Right atrium auricular region (tissue), 2 donors: Measurements from ENCODE around the gene RASL11B. TPM values are rescaled to one million over a fixed set of nuclear protein-coding genes. Genes with fewer than 3 reads are reported as not detected.

ENCODE experiments used
- DNase-seq: peaks from one replicate; pipeline ENCODE4 v3.0.0-alpha.2; 2019; ENCODE audit warnings: low spot score
- H3K27ac ChIP-seq, 2 donors: fragments of 200-600 bp; sonication (generic); 1 replicate in 1 of 2; 2 replicates in 1 of 2; pipeline ENCODE4 v1.5.1; 2016 to 2019
- H3K27me3 ChIP-seq, 2 donors: fragments of 200-600 bp; sonication (generic); one replicate each; pipeline versions ENCODE4 v1.5.1 to v1.6.0; 2017 to 2019
- H3K36me3 ChIP-seq: fragments of 200-600 bp; sonication (generic); one replicate; pipeline ENCODE4 v1.5.1; 2016
- H3K4me1 ChIP-seq, 2 donors: fragments of 200-600 bp; sonication (generic); one replicate each; pipeline versions ENCODE4 v1.5.1 to v1.6.0; 2017 to 2019
- H3K4me3 ChIP-seq, 2 donors: fragments of 200-600 bp; sonication (generic); 1 replicate in 1 of 2; 2 replicates in 1 of 2; pipeline ENCODE4 v1.5.1; 2017 to 2019; ENCODE audit warnings: mild to moderate bottlenecking in 1 of 2, moderate library complexity in 1 of 2
- H3K9me3 ChIP-seq, 2 donors: fragments of 200-600 bp; sonication (generic); one replicate each; pipeline ENCODE4 v1.5.1; 2019
- CTCF ChIP-seq, 2 donors: fragments of 200-600 bp; sonication (generic); IDR thresholded peaks; one replicate each; pipeline ENCODE4 v1.5.1; 2019; ENCODE audit warnings: antibody characterized with exemption in 2 of 2
- total RNA-seq, 2 donors: library from RNA; depleted of rRNA; stranded (reverse); fragments of >200 nt; gene quantifications; one replicate each; pipeline ENCODE4 v1.1.0, GENCODE V29; 2016

The RASL11B gene
- total RNA-seq, 2 donors from 2014 or later = 10.9 to 12.2 TPM

- no peaks in the 10 kb centered on the region for H3K9me3 ChIP-seq
- H3K4me3 ChIP-seq = peak overlapping the region in 1 of 2 donors; percentile 79
- DNase-seq = no peak
- peak overlapping the region; percentile 31 to 85 for H3K27ac ChIP-seq
- no peak for TF ChIP-seq CTCF (IDR thresholded peaks at IDR 0.05)
- H3K27me3 ChIP-seq = no peaks in the 10 kb centered on the region
- H3K4me1 ChIP-seq = peaks cover 0 to 65% of the 10 kb centered on the region in 2 donors
- peaks cover 12% of the 10 kb centered on the region for H3K36me3 ChIP-seq
These were observed 2.7 kb downstream of the RASL11B start for GRCh38 chr4:52864793-52865192.

- peaks cover 0 to 70% of the 10 kb centered on the region in 2 donors for H3K4me1 ChIP-seq
- H3K27me3 ChIP-seq = no peaks in the 10 kb centered on the region
- H3K27ac ChIP-seq = peak overlapping the region in 1 of 2 donors; percentile 56
- TF ChIP-seq CTCF (IDR thresholded peaks at IDR 0.05) = no peak
- H3K36me3 ChIP-seq = peaks cover 12% of the 10 kb centered on the region
- no peaks in the 10 kb centered on the region for H3K9me3 ChIP-seq
- no peak overlapping the region for H3K4me3 ChIP-seq
- no peak for DNase-seq
These were observed 3.2 kb downstream of the RASL11B start for GRCh38 chr4:52865300-52865699.

- Histone ChIP-seq H3K4me1 (peaks cover 0 to 72% of the 10 kb centered on the region in 2 donors), H3K4me3 (no peak overlapping the region), H3K9me3 (no peaks in the 10 kb centered on the region), H3K36me3 (peaks cover 12% of the 10 kb centered on the region), H3K27me3 (no peaks in the 10 kb centered on the region), H3K27ac (peak overlapping the region in 1 of 2 donors; percentile 85)
- DNase-seq = no peak
- TF ChIP-seq CTCF (IDR thresholded peaks at IDR 0.05) = no peak
These were observed 4.6 kb downstream of the RASL11B start for GRCh38 chr4:52866734-52867133.

- Histone ChIP-seq H3K36me3 (peaks cover 12% of the 10 kb centered on the region), H3K9me3 (no peaks in the 10 kb centered on the region), H3K4me1 (peaks cover 0 to 72% of the 10 kb centered on the region in 2 donors), H3K27ac (peak overlapping the region; percentile 65 to 85), H3K4me3 (no peak overlapping the region), H3K27me3 (no peaks in the 10 kb centered on the region)
- DNase-seq = no peak
- TF ChIP-seq CTCF (IDR thresholded peaks at IDR 0.05) = no peak
These were observed 5.0 kb downstream of the RASL11B start for GRCh38 chr4:52867163-52867562.

- no peak overlapping the region for H3K4me3 ChIP-seq
- no peak for DNase-seq
- peak overlapping the region; percentile 65 to 85 for H3K27ac ChIP-seq
- peaks cover 12% of the 10 kb centered on the region for H3K36me3 ChIP-seq
- peaks cover 0 to 65% of the 10 kb centered on the region in 2 donors for H3K4me1 ChIP-seq
- no peaks in the 10 kb centered on the region for H3K27me3 ChIP-seq
- H3K9me3 ChIP-seq = no peaks in the 10 kb centered on the region
- peak in 1 of 2 donors; percentile 15 for TF ChIP-seq CTCF (IDR thresholded peaks at IDR 0.05)
These were observed 6.0 kb downstream of the RASL11B start for GRCh38 chr4:52868133-52868532.

GRCh38 chr4:52869196-52869595 lies 7.1 kb downstream of the RASL11B start:
- Histone ChIP-seq H3K36me3 (peaks cover 12% of the 10 kb centered on the region), H3K27ac (peak overlapping the region; percentile 65 to 85), H3K4me3 (peak overlapping the region in 1 of 2 donors; percentile 7), H3K9me3 (no peaks in the 10 kb centered on the region), H3K27me3 (no peaks in the 10 kb centered on the region), H3K4me1 (peaks cover 0 to 64% of the 10 kb centered on the region in 2 donors)
- peak; percentile 85 for DNase-seq
- no peak for TF ChIP-seq CTCF (IDR thresholded peaks at IDR 0.05)
